Measurements from ENCODE around the gene PGAM1.

PGAM1 gene

DNA sequence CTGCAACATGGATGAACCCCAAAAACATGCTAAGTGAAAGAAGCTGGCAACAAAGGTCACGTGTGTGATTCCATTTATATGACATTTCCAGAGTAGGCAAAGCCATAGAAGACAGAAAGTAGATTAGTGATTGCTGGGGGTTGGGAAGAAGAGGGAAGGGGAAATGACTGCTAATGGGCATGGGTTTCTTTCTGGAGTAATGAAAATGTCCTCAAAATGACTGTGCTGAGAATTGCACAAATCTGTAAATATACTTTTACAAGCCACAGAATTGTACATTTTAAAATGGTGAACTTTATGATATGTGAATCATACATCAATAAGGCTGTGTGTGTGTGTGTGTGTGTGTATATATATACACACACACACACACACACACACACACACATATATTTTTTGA, 56.4 kb downstream of the PGAM1 start:
- no peaks in the 10 kb centered on the region for H3K27me3 ChIP-seq (ENCODE audit: low read length)
- no peak overlapping the region for H3K9ac ChIP-seq (ENCODE audit: low read length)
- no peak overlapping the region for H3K4me2 ChIP-seq (ENCODE audit: low read depth, low read length, poor library complexity, severe bottlenecking)
- H4K20me1 ChIP-seq (ENCODE audit: low read depth, low read length) = 0 out of 2 replicates have a peak, but pooled peaks cover 9% of the 10 kb centered on the region
- H3K4me3 ChIP-seq (ENCODE audit: insufficient read depth, low read length, poor library complexity, severe bottlenecking) = no peak overlapping the region
- no peaks in the 10 kb centered on the region for H3F3A ChIP-seq (ENCODE audit: insufficient read depth)
- no peaks in the 10 kb centered on the region for H3K9me3 ChIP-seq (ENCODE audit: insufficient read depth, low read length)
- no peak overlapping the region for H3K27ac ChIP-seq (ENCODE audit: low read depth, low read length)
- TF ChIP-seq, protein P1, sequence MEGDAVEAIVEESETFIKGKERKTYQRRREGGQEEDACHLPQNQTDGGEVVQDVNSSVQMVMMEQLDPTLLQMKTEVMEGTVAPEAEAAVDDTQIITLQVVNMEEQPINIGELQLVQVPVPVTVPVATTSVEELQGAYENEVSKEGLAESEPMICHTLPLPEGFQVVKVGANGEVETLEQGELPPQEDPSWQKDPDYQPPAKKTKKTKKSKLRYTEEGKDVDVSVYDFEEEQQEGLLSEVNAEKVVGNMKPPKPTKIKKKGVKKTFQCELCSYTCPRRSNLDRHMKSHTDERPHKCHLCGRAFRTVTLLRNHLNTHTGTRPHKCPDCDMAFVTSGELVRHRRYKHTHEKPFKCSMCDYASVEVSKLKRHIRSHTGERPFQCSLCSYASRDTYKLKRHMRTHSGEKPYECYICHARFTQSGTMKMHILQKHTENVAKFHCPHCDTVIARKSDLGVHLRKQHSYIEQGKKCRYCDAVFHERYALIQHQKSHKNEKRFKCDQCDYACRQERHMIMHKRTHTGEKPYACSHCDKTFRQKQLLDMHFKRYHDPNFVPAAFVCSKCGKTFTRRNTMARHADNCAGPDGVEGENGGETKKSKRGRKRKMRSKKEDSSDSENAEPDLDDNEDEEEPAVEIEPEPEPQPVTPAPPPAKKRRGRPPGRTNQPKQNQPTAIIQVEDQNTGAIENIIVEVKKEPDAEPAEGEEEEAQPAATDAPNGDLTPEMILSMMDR (IDR thresholded peaks at IDR 0.05; ENCODE audit: insufficient read depth, low read length, poor library complexity, severe bottlenecking) = no peak
- no peak for TF ChIP-seq EZH2phosphoT487 (conservative IDR thresholded peaks at IDR 0.05; ENCODE audit: low read length)
- H3K9me2 ChIP-seq (replicated peaks; ENCODE audit: insufficient read depth, low read length) = no peaks in the 10 kb centered on the region
- peaks cover 2% of the 10 kb centered on the region; the same call in 1 of the 2 replicates for H3K36me3 ChIP-seq (ENCODE audit: low read length)
- H2AFZ ChIP-seq (ENCODE audit: low read depth, low read length, severe bottlenecking) = no peak overlapping the region
- peaks cover 27% of the 10 kb centered on the region for H3K79me2 ChIP-seq (ENCODE audit: insufficient read depth, low read length)

All from SU-DHL-6 (cell line).